Measurements from ENCODE around the gene TBC1D1. TPM values are rescaled to one million over a fixed set of nuclear protein-coding genes. Genes with fewer than 3 reads are reported as not detected.

TBC1D1 gene
- polyA plus RNA-seq, 1 donor from 2014 or later = 23.2 TPM

- Histone ChIP-seq H3K79me2 (replicated peaks; ENCODE audit: insufficient read depth, low read length) (no peaks in the 10 kb centered on the region), H3K9me2 (ENCODE audit: insufficient read depth, low read length) (no peaks in the 10 kb centered on the region), H3K4me2 (ENCODE audit: low read length) (no peak overlapping the region), H4K20me1 (ENCODE audit: insufficient read depth) (no peaks in the 10 kb centered on the region), H3K9ac (ENCODE audit: low read length) (no peak overlapping the region), H3K27ac (ENCODE audit: low read length) (no peak overlapping the region), H3K36me3 (ENCODE audit: insufficient read depth, low read length) (no peaks in the 10 kb centered on the region), H2AFZ (ENCODE audit: low read depth, low read length) (no peak overlapping the region), H3F3A (ENCODE audit: insufficient read depth, low read length, poor library complexity, severe bottlenecking) (no peaks in the 10 kb centered on the region), H3K4me3 (ENCODE audit: low read length) (no peak overlapping the region), H3K9me3 (ENCODE audit: low read length) (no peaks in the 10 kb centered on the region), H3K27me3 (ENCODE audit: insufficient read depth, low read depth, low read length) (no peaks in the 10 kb centered on the region)
- TF ChIP-seq MXI1 (conservative IDR thresholded peaks at IDR 0.05; ENCODE audit: poor library complexity, severe bottlenecking) (no peak), EP300 (conservative IDR thresholded peaks at IDR 0.05; ENCODE audit: poor library complexity, severe bottlenecking) (no peak), TAF1 (IDR thresholded peaks at IDR 0.05; ENCODE audit: low read depth) (no peak), EZH2 (IDR thresholded peaks at IDR 0.05; ENCODE audit: borderline replicate concordance, insufficient read depth, low read length, poor library complexity, severe bottlenecking) (no peak), SMC3 (conservative IDR thresholded peaks at IDR 0.05; ENCODE audit: poor library complexity) (no peak), CTCF (IDR thresholded peaks at IDR 0.05; ENCODE audit: poor library complexity, severe bottlenecking) (no peak), RAD21 (conservative IDR thresholded peaks at IDR 0.05) (no peak), POLR2AphosphoS5 (IDR thresholded peaks at IDR 0.05) (no peak)
- TF ChIP-seq, protein P1, sequence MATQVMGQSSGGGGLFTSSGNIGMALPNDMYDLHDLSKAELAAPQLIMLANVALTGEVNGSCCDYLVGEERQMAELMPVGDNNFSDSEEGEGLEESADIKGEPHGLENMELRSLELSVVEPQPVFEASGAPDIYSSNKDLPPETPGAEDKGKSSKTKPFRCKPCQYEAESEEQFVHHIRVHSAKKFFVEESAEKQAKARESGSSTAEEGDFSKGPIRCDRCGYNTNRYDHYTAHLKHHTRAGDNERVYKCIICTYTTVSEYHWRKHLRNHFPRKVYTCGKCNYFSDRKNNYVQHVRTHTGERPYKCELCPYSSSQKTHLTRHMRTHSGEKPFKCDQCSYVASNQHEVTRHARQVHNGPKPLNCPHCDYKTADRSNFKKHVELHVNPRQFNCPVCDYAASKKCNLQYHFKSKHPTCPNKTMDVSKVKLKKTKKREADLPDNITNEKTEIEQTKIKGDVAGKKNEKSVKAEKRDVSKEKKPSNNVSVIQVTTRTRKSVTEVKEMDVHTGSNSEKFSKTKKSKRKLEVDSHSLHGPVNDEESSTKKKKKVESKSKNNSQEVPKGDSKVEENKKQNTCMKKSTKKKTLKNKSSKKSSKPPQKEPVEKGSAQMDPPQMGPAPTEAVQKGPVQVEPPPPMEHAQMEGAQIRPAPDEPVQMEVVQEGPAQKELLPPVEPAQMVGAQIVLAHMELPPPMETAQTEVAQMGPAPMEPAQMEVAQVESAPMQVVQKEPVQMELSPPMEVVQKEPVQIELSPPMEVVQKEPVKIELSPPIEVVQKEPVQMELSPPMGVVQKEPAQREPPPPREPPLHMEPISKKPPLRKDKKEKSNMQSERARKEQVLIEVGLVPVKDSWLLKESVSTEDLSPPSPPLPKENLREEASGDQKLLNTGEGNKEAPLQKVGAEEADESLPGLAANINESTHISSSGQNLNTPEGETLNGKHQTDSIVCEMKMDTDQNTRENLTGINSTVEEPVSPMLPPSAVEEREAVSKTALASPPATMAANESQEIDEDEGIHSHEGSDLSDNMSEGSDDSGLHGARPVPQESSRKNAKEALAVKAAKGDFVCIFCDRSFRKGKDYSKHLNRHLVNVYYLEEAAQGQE (IDR thresholded peaks at IDR 0.05; ENCODE audit: borderline replicate concordance) = no peak
Observed at GRCh38 chr4:38162240-38162784, 271.4 kb downstream of the TBC1D1 start.

DNA sequence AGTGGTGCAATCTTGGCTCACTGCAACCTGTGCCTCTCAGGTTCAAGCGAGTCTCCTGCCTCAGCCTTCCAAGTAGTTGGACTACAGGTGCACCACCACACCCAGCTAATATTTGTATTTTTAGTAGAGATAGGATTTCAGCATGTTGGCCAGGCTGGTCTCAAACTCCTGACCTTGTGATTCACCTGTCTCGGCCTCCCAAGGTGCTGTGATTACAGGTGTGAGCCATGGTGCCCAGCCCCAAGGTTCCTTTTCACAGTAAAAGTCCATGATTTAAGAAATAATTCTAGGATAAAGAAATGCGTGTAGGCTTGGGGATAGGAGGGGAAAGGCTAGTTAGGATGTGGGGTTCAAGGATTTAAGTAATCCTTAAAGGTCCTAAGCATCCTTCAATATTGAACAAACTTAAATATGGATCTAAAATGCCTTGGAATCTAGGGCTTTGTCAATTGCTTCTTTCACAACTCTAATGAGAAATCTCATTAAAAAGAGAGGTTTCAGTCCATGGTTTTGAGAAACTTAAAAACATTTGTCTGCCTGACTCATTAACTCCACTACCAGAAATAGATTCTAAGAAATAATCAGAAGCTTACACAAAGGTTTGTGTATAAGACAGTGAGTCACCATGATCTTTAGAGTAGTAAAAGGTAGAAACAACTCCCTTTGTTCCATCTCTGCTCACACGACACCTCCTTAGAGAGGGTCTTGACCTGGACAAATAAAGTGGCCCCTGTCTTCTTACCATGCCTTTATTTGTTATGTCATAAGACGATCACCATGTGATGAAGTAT lies 272.5 kb downstream of the TBC1D1 start:
- no peaks in the 10 kb centered on the region for H3K36me3 ChIP-seq (ENCODE audit: insufficient read depth, low read length)
- no peaks in the 10 kb centered on the region for H3F3A ChIP-seq (ENCODE audit: insufficient read depth, low read length, poor library complexity, severe bottlenecking)
- H2AFZ ChIP-seq (ENCODE audit: low read depth, low read length) = no peak overlapping the region
- no peaks in the 10 kb centered on the region for H3K9me3 ChIP-seq (ENCODE audit: low read length)
- H3K4me3 ChIP-seq (ENCODE audit: low read length) = no peak overlapping the region
- H3K9ac ChIP-seq (ENCODE audit: low read length) = no peak overlapping the region
- H3K4me2 ChIP-seq (ENCODE audit: low read length) = no peak overlapping the region
- H4K20me1 ChIP-seq (ENCODE audit: insufficient read depth) = no peaks in the 10 kb centered on the region
- H3K27ac ChIP-seq (ENCODE audit: low read length) = no peak overlapping the region
- H3K27me3 ChIP-seq (ENCODE audit: insufficient read depth, low read depth, low read length) = no peaks in the 10 kb centered on the region
- H3K9me2 ChIP-seq (ENCODE audit: insufficient read depth, low read length) = no peaks in the 10 kb centered on the region
- no peak for TF ChIP-seq EP300 (conservative IDR thresholded peaks at IDR 0.05; ENCODE audit: poor library complexity, severe bottlenecking)
- TF ChIP-seq RAD21 (conservative IDR thresholded peaks at IDR 0.05) = no peak
- TF ChIP-seq CTCF (IDR thresholded peaks at IDR 0.05; ENCODE audit: poor library complexity, severe bottlenecking) = no peak
- no peak for TF ChIP-seq TAF1 (IDR thresholded peaks at IDR 0.05; ENCODE audit: low read depth)
- no peak for TF ChIP-seq POLR2AphosphoS5 (IDR thresholded peaks at IDR 0.05)
- TF ChIP-seq MXI1 (conservative IDR thresholded peaks at IDR 0.05; ENCODE audit: poor library complexity, severe bottlenecking) = no peak
- TF ChIP-seq, protein P1 (IDR thresholded peaks at IDR 0.05; ENCODE audit: borderline replicate concordance) = no peak
- no peak for TF ChIP-seq SMC3 (conservative IDR thresholded peaks at IDR 0.05; ENCODE audit: poor library complexity)
- no peaks in the 10 kb centered on the region for H3K79me2 ChIP-seq (replicated peaks; ENCODE audit: insufficient read depth, low read length)

All from neural cell (in vitro differentiated cells).